NB4 (cell line): ENCODE results near the gene DOK6.

Experiments used
- CTCF ChIP-seq: IDR thresholded peaks from one replicate; pipeline ENCODE4 v1.5.1; 2012; ENCODE audit warnings: low read depth, low read length
- MYC ChIP-seq: IDR thresholded peaks from 2 replicates; pipeline ENCODE4 v1.6.1; 2011; ENCODE audit warnings: low read depth, low read length
- POLR2A ChIP-seq: IDR thresholded peaks from 2 replicates; pipeline ENCODE4 v1.6.1; 2011; ENCODE audit warnings: mild to moderate bottlenecking; ENCODE audit not compliant: insufficient read length; ENCODE audit errors: extremely low read depth

GRCh38 chr18:69616114-69616513 is 215.4 kb downstream of the DOK6 start:
- TF ChIP-seq CTCF (no peak), POLR2A (no peak), MYC (no peak)
